Calu3 (cell line): ENCODE results near the gene DBF4B. TPM values are rescaled to one million over a fixed set of nuclear protein-coding genes. Genes with fewer than 3 reads are reported as not detected.

Experiments used
- BruUV-seq: library from RNA; stranded (reverse); fragments of 400-500 nt; replicated peaks from 2 replicates; lab custom pipeline; 2021; lab: Mats Ljungman, UMichigan
- CTCF ChIA-PET: fragments of 300-600 bp; sonication (Branson Sonifier 250); formaldehyde crosslinking; loops from one replicate; lab custom pipeline; 2022; ENCODE audit warnings: antibody characterized with exemption; lab: Charles Lee
- DNase-seq: peaks from one replicate; pipeline ENCODE4 v3.0.0; 2022
- H3K27ac Mint-ChIP-seq: one replicate; pipeline ENCODE4 v1.8.0; 2022; ENCODE audit warnings: mixed read lengths; ENCODE audit not compliant: unreplicated experiment
- H3K27me3 Mint-ChIP-seq: one replicate; pipeline ENCODE4 v1.8.0; 2022; ENCODE audit warnings: mixed read lengths; ENCODE audit not compliant: unreplicated experiment
- H3K36me3 Mint-ChIP-seq: one replicate; pipeline ENCODE4 v1.8.0; 2022; ENCODE audit warnings: mild to moderate bottlenecking, moderate library complexity, mixed read lengths; ENCODE audit not compliant: insufficient read depth, unreplicated experiment
- H3K4me1 Mint-ChIP-seq: one replicate; pipeline ENCODE4 v1.8.0; 2022; ENCODE audit warnings: mild to moderate bottlenecking, low read depth, mixed read lengths; ENCODE audit not compliant: unreplicated experiment
- H3K4me3 Mint-ChIP-seq: one replicate; pipeline ENCODE4 v1.8.0; 2022; ENCODE audit warnings: mild to moderate bottlenecking, low read depth, moderate library complexity, mixed read lengths; ENCODE audit not compliant: unreplicated experiment
- H3K9me3 Mint-ChIP-seq: one replicate; pipeline ENCODE4 v1.8.0; 2022; ENCODE audit warnings: low read depth, mixed read lengths; ENCODE audit not compliant: unreplicated experiment
- CTCF ChIP-seq: fragments of 200-600 bp; IDR thresholded peaks from one replicate; pipeline ENCODE4 v1.8.0; 2022; ENCODE audit warnings: antibody characterized with exemption; ENCODE audit not compliant: unreplicated experiment
- intact Hi-C: fragments of 100-400 bp; cut with micrococcal nuclease; formaldehyde crosslinking; loops from one replicate; pipeline ENCODE4 v1.10.0; 2022; ENCODE audit not compliant: unreplicated experiment
- total RNA-seq: library from RNA; stranded (reverse); gene quantifications from 2 replicates; pipeline ENCODE4 v1.2.3, GENCODE V29; 2022

DBF4B gene
- total RNA-seq, 1 experiment from 2014 or later, result 47.4 TPM

DNA sequence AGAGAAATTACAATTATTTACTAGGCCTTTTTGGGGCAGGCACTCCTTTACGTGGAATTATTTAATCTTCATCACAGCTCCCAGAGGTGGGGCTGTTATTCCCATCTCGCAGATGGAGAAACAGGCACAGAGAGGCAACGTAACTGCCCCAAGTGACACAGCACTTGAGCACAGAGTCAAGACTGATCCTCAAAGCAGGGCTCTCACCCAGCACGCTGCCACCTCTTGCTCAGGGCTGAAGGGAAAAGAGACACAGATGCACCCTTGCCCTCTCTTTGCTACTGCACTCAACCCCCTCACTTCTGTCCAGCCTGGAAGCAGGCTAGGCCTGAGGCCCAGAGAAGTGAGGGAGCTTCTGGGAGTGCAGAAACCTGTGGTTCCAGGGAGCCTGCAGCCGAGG, 54.7 kb downstream of the DBF4B start:
- TF ChIP-seq CTCF, result no peak
- Mint-ChIP-seq H3K36me3 (peaks cover 2% of the 10 kb centered on the region), H3K4me1 (no peaks in the 10 kb centered on the region), H3K9me3 (no peaks in the 10 kb centered on the region), H3K27ac (no peak overlapping the region), H3K4me3 (no peak overlapping the region), H3K27me3 (peaks cover 67% of the 10 kb centered on the region)
- no peak for DNase-seq
- BruUV-seq, result no TSS peak
- intact Hi-C loops, result no loop called here
- CTCF ChIA-PET, result interaction anchor here (0.6 to 0.8 kb wide), 2 partner anchors 8 to 98 kb away, joined by 3 read pairs; no protein-coding TSS in a partner anchor

DNA sequence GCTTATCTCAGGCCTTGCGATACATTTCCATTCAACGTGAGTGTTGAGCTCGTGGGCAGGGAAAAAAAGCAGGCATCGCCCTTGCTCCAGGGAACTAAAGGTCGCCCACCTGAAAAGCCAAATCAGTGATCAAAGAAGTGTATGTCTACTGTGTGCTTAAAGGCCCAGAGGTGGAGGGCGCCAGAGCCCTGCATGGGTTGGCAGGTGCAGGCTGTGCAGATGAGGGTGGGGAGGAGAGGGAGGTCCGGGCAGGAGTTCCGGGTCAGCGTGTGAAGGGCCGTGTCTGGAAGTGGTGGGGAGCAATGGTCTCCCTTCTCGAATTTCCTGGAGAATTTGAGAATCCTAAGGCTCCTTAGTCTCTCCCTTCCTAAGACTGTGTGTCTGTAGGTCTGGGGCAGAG, 57.5 kb downstream of the DBF4B start:
- Mint-ChIP-seq H3K27me3 (peaks cover 53% of the 10 kb centered on the region), H3K27ac (no peak overlapping the region), H3K36me3 (no peaks in the 10 kb centered on the region), H3K4me1 (no peaks in the 10 kb centered on the region), H3K4me3 (no peak overlapping the region), H3K9me3 (no peaks in the 10 kb centered on the region)
- CTCF ChIA-PET, result no interaction called here
- no peak for TF ChIP-seq CTCF
- BruUV-seq, result no TSS peak
- no peak for DNase-seq
- intact Hi-C loops, result no loop called here

DNA sequence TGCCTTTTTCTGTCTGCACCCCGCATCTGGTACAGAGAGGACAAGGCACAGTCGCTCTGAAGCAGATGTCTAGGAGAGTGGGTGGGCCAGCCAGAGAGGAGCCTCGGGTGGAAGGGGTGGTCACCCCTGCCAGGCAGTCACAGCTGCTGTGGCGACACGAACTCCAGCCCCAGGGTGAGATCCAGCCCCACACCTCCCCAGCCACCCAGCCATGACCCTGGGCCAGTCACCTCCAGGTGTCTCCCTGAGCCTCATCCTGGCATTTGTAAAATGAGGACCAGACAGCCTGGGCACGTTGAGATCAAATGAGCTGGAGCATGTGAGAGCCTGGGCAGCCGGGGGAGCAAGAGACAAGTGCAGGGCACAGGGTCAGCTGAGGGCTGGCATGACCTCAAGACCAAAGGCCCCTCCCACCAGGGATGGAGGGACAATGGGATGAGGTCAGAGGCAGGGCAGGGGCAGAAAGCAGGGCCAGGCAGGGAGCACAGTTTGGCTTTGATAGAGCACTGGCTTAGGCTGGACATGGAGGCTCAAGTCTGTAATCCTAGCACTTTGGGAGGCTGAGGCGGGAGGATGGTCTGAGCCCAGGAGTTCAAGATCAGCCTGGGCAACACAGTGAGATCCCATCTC, 58.1 kb downstream of the DBF4B start:
- no peaks in the 10 kb centered on the region for H3K9me3 Mint-ChIP-seq
- DNase-seq, result no peak
- no peaks in the 10 kb centered on the region for H3K36me3 Mint-ChIP-seq
- no peaks in the 10 kb centered on the region for H3K4me1 Mint-ChIP-seq
- peaks cover 51% of the 10 kb centered on the region for H3K27me3 Mint-ChIP-seq
- TF ChIP-seq CTCF, result no peak
- no peak overlapping the region for H3K27ac Mint-ChIP-seq
- intact Hi-C loops, result no loop called here
- BruUV-seq, result no TSS peak
- CTCF ChIA-PET, result no interaction called here
- H3K4me3 Mint-ChIP-seq, result no peak overlapping the region

- Mint-ChIP-seq H3K27me3 (peaks cover 55% of the 10 kb centered on the region), H3K4me1 (no peaks in the 10 kb centered on the region), H3K4me3 (no peak overlapping the region), H3K27ac (no peak overlapping the region), H3K36me3 (no peaks in the 10 kb centered on the region), H3K9me3 (no peaks in the 10 kb centered on the region)
- CTCF ChIA-PET, result no interaction called here
- DNase-seq, result no peak
- no TSS peak for BruUV-seq
- intact Hi-C loops, result no loop called here
- TF ChIP-seq CTCF, result no peak
Observed at GRCh38 chr17:44767493-44767892, 59.0 kb downstream of the DBF4B start.
